HG03060 (cell line): Measurements from ENCODE around the gene BTBD9.

ENCODE experiments used
- ATAC-seq: cut with Tn5 transposase; IDR thresholded peaks from one replicate; pipeline ENCODE4 v1.9.1; 2021; ENCODE audit warnings: low read depth, moderate number of reproducible peaks; ENCODE audit not compliant: unreplicated experiment

The BTBD9 gene

GRCh38 chr6:38158762-38159350 lies 480.9 kb downstream of the BTBD9 start:
- no peak for ATAC-seq

GRCh38 chr6:38157905-38158304 lies 481.8 kb downstream of the BTBD9 start:
- no peak for ATAC-seq

- ATAC-seq = no peak
These were observed 482.7 kb downstream of the BTBD9 start for GRCh38 chr6:38156818-38157565.

GRCh38 chr6:38155621-38156204 lies 484.0 kb downstream of the BTBD9 start:
- no peak for ATAC-seq

- no peak for ATAC-seq
These were observed 484.6 kb downstream of the BTBD9 start for GRCh38 chr6:38155144-38155543.

- no peak for ATAC-seq
These were observed 485.0 kb downstream of the BTBD9 start for GRCh38 chr6:38154731-38155130.

GRCh38 chr6:38153798-38154345 lies 485.9 kb downstream of the BTBD9 start:
- ATAC-seq = no peak

- ATAC-seq = no peak
These were observed 486.5 kb downstream of the BTBD9 start for GRCh38 chr6:38153076-38153797.

- no peak for ATAC-seq
These were observed 487.1 kb downstream of the BTBD9 start for GRCh38 chr6:38152620-38153019.

- no peak for ATAC-seq
These were observed 487.9 kb downstream of the BTBD9 start for GRCh38 chr6:38151580-38152500.

GRCh38 chr6:38150681-38151296 lies 488.9 kb downstream of the BTBD9 start:
- ATAC-seq = no peak

- no peak for ATAC-seq
These were observed 489.7 kb downstream of the BTBD9 start for GRCh38 chr6:38150021-38150420.

GRCh38 chr6:38149531-38149930 lies 490.2 kb downstream of the BTBD9 start:
- no peak for ATAC-seq

- no peak for ATAC-seq
These were observed 491.1 kb downstream of the BTBD9 start for GRCh38 chr6:38148606-38149005.

- no peak for ATAC-seq
These were observed 493.0 kb downstream of the BTBD9 start for GRCh38 chr6:38146734-38147027.

GRCh38 chr6:38146021-38146733 lies 493.6 kb downstream of the BTBD9 start:
- no peak for ATAC-seq

GRCh38 chr6:38144365-38144945 lies 495.3 kb downstream of the BTBD9 start:
- ATAC-seq = no peak

GRCh38 chr6:38143191-38144150 lies 496.3 kb downstream of the BTBD9 start:
- ATAC-seq = no peak
